Loucy (cell line): Measurements from ENCODE around the gene EPHA2.

ENCODE experiments used
- H2AFZ ChIP-seq: fragments of 200-600 bp; sonication (generic); 2 replicates; pipeline ENCODE4 v1.6.0; 2016; ENCODE audit warnings: antibody characterized with exemption, mild to moderate bottlenecking, low read length, moderate library complexity
- H3F3A ChIP-seq: fragments of 200-600 bp; 2 replicates; pipeline ENCODE4 v1.6.0; 2016; ENCODE audit warnings: antibody characterized with exemption, low read depth, mild to moderate bottlenecking
- H3K27me3 ChIP-seq: fragments of 200-600 bp; sonication (generic); 2 replicates; pipeline ENCODE4 v1.6.1; 2014; ENCODE audit warnings: low read length, mild to moderate bottlenecking; ENCODE audit not compliant: insufficient read depth, poor library complexity, severe bottlenecking
- H3K36me3 ChIP-seq: fragments of 200-600 bp; sonication (generic); 2 replicates; pipeline ENCODE4 v1.6.1; 2016; ENCODE audit warnings: low read length; ENCODE audit not compliant: insufficient read depth
- H3K4me1 ChIP-seq: fragments of 200-600 bp; sonication (generic); 2 replicates; pipeline ENCODE4 v1.5.1; 2014; ENCODE audit warnings: low read length, mild to moderate bottlenecking; ENCODE audit not compliant: insufficient read depth, poor library complexity, severe bottlenecking
- H3K4me2 ChIP-seq: fragments of 200-600 bp; sonication (generic); 2 replicates; pipeline ENCODE4 v1.6.0; 2014; ENCODE audit warnings: antibody characterized with exemption, low read length, low read depth, mild to moderate bottlenecking; ENCODE audit not compliant: poor library complexity, severe bottlenecking
- H3K4me3 ChIP-seq: fragments of 200-600 bp; sonication (generic); 2 replicates; pipeline ENCODE4 v1.5.1; 2014; ENCODE audit warnings: low read length, mild to moderate bottlenecking, mixed read lengths; ENCODE audit not compliant: poor library complexity, severe bottlenecking
- H3K79me2 ChIP-seq: fragments of 200-600 bp; sonication (generic); 2 replicates; pipeline ENCODE4 v1.6.1; 2014; ENCODE audit warnings: low read length; ENCODE audit not compliant: insufficient read depth
- H3K9ac ChIP-seq: fragments of 200-600 bp; sonication (generic); 2 replicates; pipeline ENCODE4 v1.6.0; 2014; ENCODE audit warnings: mild to moderate bottlenecking, low read depth, low read length, moderate library complexity; ENCODE audit not compliant: poor library complexity, severe bottlenecking
- H3K9me2 ChIP-seq: fragments of 200-600 bp; sonication (generic); replicated peaks from 2 replicates; pipeline ENCODE4 v1.6.1; 2016; ENCODE audit warnings: low read depth, low read length, mixed read lengths
- H3K9me3 ChIP-seq: fragments of 200-600 bp; sonication (generic); 2 replicates; pipeline ENCODE4 v1.6.1; 2014; ENCODE audit warnings: mild to moderate bottlenecking, antibody characterized with exemption, low read length, low read depth; ENCODE audit not compliant: insufficient read depth
- H4K20me1 ChIP-seq: fragments of 200-600 bp; sonication (generic); 2 replicates; pipeline ENCODE4 v1.6.0; 2014; ENCODE audit warnings: antibody characterized with exemption, low read length, mild to moderate bottlenecking; ENCODE audit not compliant: insufficient read depth, poor library complexity, severe bottlenecking
- CTCF ChIP-seq: fragments of 200-600 bp; sonication (generic); conservative IDR thresholded peaks from 2 replicates; pipeline ENCODE4 v1.5.1; 2014; ENCODE audit warnings: mild to moderate bottlenecking, antibody characterized with exemption, low read length
- EZH2phosphoT487 ChIP-seq: fragments of 200-600 bp; IDR thresholded peaks from 2 replicates; pipeline ENCODE4 v1.6.1; 2018; ENCODE audit warnings: antibody characterized with exemption, mild to moderate bottlenecking, moderate library complexity, borderline replicate concordance

Gene EPHA2

DNA sequence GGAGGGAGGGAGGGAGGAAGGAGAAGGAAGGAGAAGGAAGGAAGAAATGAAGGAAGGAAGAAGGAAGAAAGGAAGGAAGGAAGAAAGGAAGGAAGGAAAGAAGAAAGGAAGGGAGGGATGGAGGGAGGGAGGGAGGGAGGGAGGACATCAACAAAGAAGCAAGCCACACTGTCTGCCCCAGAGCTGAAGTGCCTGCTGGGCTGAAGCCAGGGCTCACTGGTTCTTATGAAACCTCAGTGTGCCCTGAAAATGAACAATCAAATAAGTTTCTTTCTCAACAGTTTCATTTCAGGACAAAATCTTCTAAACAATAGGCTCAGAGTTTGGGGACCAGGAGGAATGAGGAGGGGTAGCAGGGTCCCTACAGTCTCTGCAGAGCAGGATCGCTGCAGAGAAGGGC is 35.4 kb upstream of the EPHA2 start:
- Histone ChIP-seq H3K79me2 (no peaks in the 10 kb centered on the region), H3K9me2 (no peaks in the 10 kb centered on the region), H2AFZ (no peak overlapping the region), H3K36me3 (no peaks in the 10 kb centered on the region), H3K9ac (no peak overlapping the region), H3K9me3 (no peaks in the 10 kb centered on the region), H3K27me3 (no peaks in the 10 kb centered on the region), H4K20me1 (no peaks in the 10 kb centered on the region), H3K4me1 (no peaks in the 10 kb centered on the region), H3K4me2 (no peak overlapping the region), H3F3A (no peaks in the 10 kb centered on the region), H3K4me3 (no peak overlapping the region)
- TF ChIP-seq CTCF, result no peak
- TF ChIP-seq EZH2phosphoT487, result no peak

DNA sequence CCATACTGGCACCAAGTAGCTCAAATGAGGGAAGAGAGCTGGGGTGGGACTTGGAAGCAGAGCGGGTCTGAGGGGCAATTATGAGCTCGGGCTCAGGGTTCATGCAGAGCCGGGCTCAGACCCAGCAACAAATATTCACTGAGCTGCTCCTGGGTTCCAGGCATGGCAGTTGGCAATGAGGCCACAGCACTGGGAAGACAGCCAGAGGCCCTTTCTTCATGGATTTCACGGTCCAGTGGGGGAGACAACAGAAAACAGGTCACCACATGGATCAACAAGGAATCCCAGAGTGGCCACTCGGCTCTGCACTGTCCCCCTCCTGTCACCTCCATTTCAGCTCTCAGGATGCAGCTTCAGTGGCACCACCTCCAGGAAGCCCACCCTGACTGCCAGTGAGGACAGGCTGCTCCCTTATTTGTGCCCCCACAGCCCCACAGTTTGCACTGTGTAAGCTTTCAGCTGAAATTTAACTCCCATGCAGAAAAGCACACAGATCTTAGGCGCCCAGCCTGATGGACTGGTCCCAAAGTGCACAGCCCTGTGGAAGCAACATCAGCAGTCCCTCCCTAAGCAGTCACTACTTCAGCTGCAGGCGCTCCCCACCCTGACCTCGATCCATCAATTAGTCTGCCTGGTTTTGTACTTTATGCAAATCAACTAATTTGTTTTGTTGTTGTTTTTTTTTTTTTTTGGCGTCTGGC is 34.2 kb upstream of the EPHA2 start:
- H3K4me3 ChIP-seq, result no peak overlapping the region
- H3K9me3 ChIP-seq, result no peaks in the 10 kb centered on the region
- no peak for TF ChIP-seq EZH2phosphoT487
- no peak for TF ChIP-seq CTCF
- no peak overlapping the region for H3K4me2 ChIP-seq
- no peaks in the 10 kb centered on the region for H3K9me2 ChIP-seq
- no peak overlapping the region for H3K9ac ChIP-seq
- no peaks in the 10 kb centered on the region for H4K20me1 ChIP-seq
- H3K79me2 ChIP-seq, result no peaks in the 10 kb centered on the region
- H3K27me3 ChIP-seq, result no peaks in the 10 kb centered on the region
- no peaks in the 10 kb centered on the region for H3K4me1 ChIP-seq
- H3F3A ChIP-seq, result no peaks in the 10 kb centered on the region
- H2AFZ ChIP-seq, result no peak overlapping the region
- H3K36me3 ChIP-seq, result no peaks in the 10 kb centered on the region

DNA sequence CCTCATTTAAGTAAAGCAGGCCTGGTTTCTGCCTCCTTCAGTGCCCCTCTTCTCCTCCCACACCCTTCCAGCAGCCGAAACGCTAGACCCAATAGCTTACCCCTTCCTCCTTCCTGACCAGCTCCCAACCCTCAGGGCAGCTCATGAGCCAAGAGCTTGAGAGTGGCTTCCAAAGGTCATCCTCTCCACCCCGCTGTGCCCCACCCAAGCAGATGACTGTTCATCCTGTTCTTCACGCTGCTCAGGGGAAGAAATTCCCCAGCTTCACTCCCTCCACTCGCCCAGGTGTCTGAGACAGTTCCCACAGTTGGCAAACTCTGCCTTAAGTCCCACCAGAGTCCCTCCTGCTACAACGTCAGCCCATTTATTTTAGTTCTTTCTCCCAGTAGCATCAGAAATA is 33.1 kb upstream of the EPHA2 start:
- Histone ChIP-seq H3K9me3 (no peaks in the 10 kb centered on the region), H3K9me2 (no peaks in the 10 kb centered on the region), H3K36me3 (no peaks in the 10 kb centered on the region), H3K4me2 (no peak overlapping the region), H3K4me3 (no peak overlapping the region), H3F3A (no peaks in the 10 kb centered on the region), H3K27me3 (no peaks in the 10 kb centered on the region), H3K79me2 (no peaks in the 10 kb centered on the region), H4K20me1 (no peaks in the 10 kb centered on the region), H3K4me1 (no peaks in the 10 kb centered on the region), H3K9ac (no peak overlapping the region), H2AFZ (no peak overlapping the region)
- TF ChIP-seq EZH2phosphoT487, result no peak
- no peak for TF ChIP-seq CTCF
